HCT116 (cell line): Measurements from ENCODE around the gene CARD14. TPM values are rescaled to one million over a fixed set of nuclear protein-coding genes. Genes with fewer than 3 reads are reported as not detected.

ENCODE experiments used
- ATAC-seq: fragments of 200-7000 bp; cut with Tn5 transposase; 2 replicates; pipeline ENCODE4 v1.9.1; 2020; ENCODE audit warnings: mild to moderate bottlenecking, moderate library complexity
- BruUV-seq: library from RNA; stranded (reverse); fragments of 400-500 nt; replicated peaks from 2 replicates; lab custom pipeline; 2021; lab: Mats Ljungman, UMichigan
- CTCF ChIA-PET: fragments of 300-600 bp; sonication (Branson Sonifier 250); formaldehyde crosslinking; loops from one replicate; lab custom pipeline; 2021; ENCODE audit warnings: antibody characterized with exemption; lab: Charles Lee
- POLR2A ChIA-PET: fragments of 300-600, 350-600 bp; sonication (Branson Sonifier 250); formaldehyde crosslinking; loops from one replicate; lab custom pipeline; 2021; ENCODE audit warnings: antibody characterized with exemption; lab: Charles Lee
- RAD21 ChIA-PET, 2 experiments: fragments of 300-600 bp; sonication (Branson Sonifier 250); formaldehyde crosslinking; loops; one replicate each; lab custom pipeline; 2023; ENCODE audit warnings: low total read pairs in 2 of 2; ENCODE audit not compliant: uncharacterized antibody in 2 of 2, unreplicated experiment in 2 of 2, low non-redundant PET in 1 of 2; lab: Charles Lee
- DNase-seq: peaks from one replicate; pipeline ENCODE4 v3.0.0-alpha.2; 2010; ENCODE audit warnings: low read depth, low spot score
- H2AFZ ChIP-seq: fragments of 200-600 bp; shearing (Covaris generic), sonication (generic); 2 replicates; pipeline ENCODE4 v1.6.1; 2017; ENCODE audit warnings: low read depth, mixed run types, mixed read lengths, antibody characterized with exemption, low read length; ENCODE audit not compliant: poor library complexity, severe bottlenecking
- H3K27ac ChIP-seq: 2 replicates; pipeline ENCODE4 v1.5.1; 2012; ENCODE audit warnings: low read depth, low read length
- H3K27me3 ChIP-seq: fragments of 200-600 bp; sonication (generic); 2 replicates; pipeline ENCODE4 v1.6.1; 2016; ENCODE audit warnings: mixed run types, low read length, mixed read lengths; ENCODE audit not compliant: insufficient read depth
- H3K36me3 ChIP-seq, 2 experiments: fragments of 200-500 bp in 1 of 2; fragments of 200-600 bp in 1 of 2; sonication (Bioruptor generic) in 1 of 2; sonication (generic) in 1 of 2; 2 replicates each; pipeline versions ENCODE4 v1.5.1 to v1.6.1; 2014 to 2016; ENCODE audit warnings: low read length in 2 of 2, inconsistent platforms in 1 of 2, mixed read lengths in 1 of 2, mixed run types in 1 of 2; ENCODE audit not compliant: insufficient read depth in 2 of 2, control insufficient read depth in 1 of 2
- H3K4me1 ChIP-seq, 2 experiments: fragments of 200-600 bp in 1 of 2; sonication (generic) in 1 of 2; 2 replicates each; pipeline versions ENCODE4 v1.5.1 to v1.6.1; 2012 to 2017; ENCODE audit warnings: low read length in 2 of 2, inconsistent platforms in 1 of 2, mild to moderate bottlenecking in 1 of 2, mixed read lengths in 1 of 2, mixed run types in 1 of 2, moderate library complexity in 1 of 2; ENCODE audit not compliant: insufficient read depth in 2 of 2, control insufficient read depth in 1 of 2
- H3K4me2 ChIP-seq: fragments of 200-600 bp; sonication (generic); 2 replicates; pipeline ENCODE4 v1.6.1; 2017; ENCODE audit warnings: mixed run types, low read length, mixed read lengths
- H3K4me3 ChIP-seq, 2 experiments: fragments of 200-600 bp in 1 of 2; sonication (generic) in 1 of 2; replicated peaks in 1 of 2; 2 replicates each; pipeline ENCODE4 v1.5.1; 2011 to 2016; ENCODE audit warnings: low read length in 2 of 2, control low read depth in 1 of 2, low read depth in 1 of 2, mild to moderate bottlenecking in 1 of 2, mixed read lengths in 1 of 2, mixed run types in 1 of 2
- H3K79me2 ChIP-seq: fragments of 200-600 bp; sonication (generic); 2 replicates; pipeline ENCODE4 v1.6.1; 2017; ENCODE audit warnings: mild to moderate bottlenecking, mixed run types, low read length, moderate library complexity, mixed read lengths; ENCODE audit not compliant: insufficient read depth
- H3K9ac ChIP-seq: fragments of 200-600 bp; sonication (generic); 2 replicates; pipeline ENCODE4 v1.6.1; 2016; ENCODE audit warnings: low read length, mixed read lengths
- H3K9me2 ChIP-seq: fragments of 200-600 bp; sonication (generic), shearing (Covaris generic); 2 replicates; pipeline ENCODE4 v1.6.1; 2017; ENCODE audit warnings: mixed run types, mild to moderate bottlenecking, moderate library complexity; ENCODE audit not compliant: insufficient read depth
- H3K9me3 ChIP-seq, 2 experiments: fragments of 200-500 bp in 1 of 2; fragments of 200-600 bp in 1 of 2; sonication (Bioruptor generic) in 1 of 2; sonication (generic) in 1 of 2; 2 replicates each; pipeline ENCODE4 v1.6.1; 2014 to 2017; ENCODE audit warnings: low read length in 2 of 2, mixed read lengths in 2 of 2, inconsistent platforms in 1 of 2, low read depth in 1 of 2, mild to moderate bottlenecking in 1 of 2, mixed run types in 1 of 2, moderate library complexity in 1 of 2; ENCODE audit not compliant: control insufficient read depth in 1 of 2, insufficient read depth in 1 of 2
- H4K20me1 ChIP-seq: fragments of 200-600 bp; sonication (generic), shearing (Covaris generic); 2 replicates; pipeline ENCODE4 v1.6.1; 2017; ENCODE audit warnings: mixed run types, mild to moderate bottlenecking, moderate library complexity; ENCODE audit not compliant: insufficient read depth
- CBX3 ChIP-seq: IDR thresholded peaks from 2 replicates; pipeline ENCODE4 v1.6.1; 2012; ENCODE audit warnings: low read depth
- CEBPB ChIP-seq: IDR thresholded peaks from 2 replicates; pipeline ENCODE4 v1.6.1; 2012; ENCODE audit warnings: low read depth
- EZH2 ChIP-seq: fragments of 200-600 bp; sonication (generic); IDR thresholded peaks from 2 replicates; pipeline ENCODE4 v1.6.1; 2017; ENCODE audit warnings: antibody characterized with exemption, mixed run types
- EZH2phosphoT487 ChIP-seq: fragments of 200-600 bp; IDR thresholded peaks from 2 replicates; pipeline ENCODE4 v1.6.1; 2018; ENCODE audit warnings: antibody characterized with exemption, borderline replicate concordance
- JUND ChIP-seq: IDR thresholded peaks from 2 replicates; pipeline ENCODE4 v1.6.1; 2012
- POLR2A ChIP-seq: IDR thresholded peaks from 2 replicates; pipeline ENCODE4 v1.7.0; 2011; ENCODE audit warnings: borderline replicate concordance; ENCODE audit not compliant: insufficient read depth, insufficient read length; ENCODE audit errors: extremely low read depth
- SP1 ChIP-seq: IDR thresholded peaks from 2 replicates; pipeline ENCODE4 v1.6.1; 2012; ENCODE audit warnings: low read depth
- TCF7L2 ChIP-seq: IDR thresholded peaks from 2 replicates; pipeline ENCODE4 v1.7.0; 2011; ENCODE audit warnings: borderline replicate concordance, inconsistent platforms; ENCODE audit not compliant: insufficient read depth, insufficient read length; ENCODE audit errors: extremely low read depth
- ZNF274 ChIP-seq: fragments of 200-500 bp; sonication (Bioruptor generic); IDR thresholded peaks from 2 replicates; pipeline ENCODE4 v1.6.1; 2014; ENCODE audit warnings: mild to moderate bottlenecking, low read depth, low read length, inconsistent platforms
- intact Hi-C: fragments of 100-400 bp; cut with micrococcal nuclease; formaldehyde crosslinking; loops from 2 replicates; pipeline ENCODE4 v1.10.0; 2022
- total RNA-seq: library from RNA; stranded (reverse); gene quantifications from one replicate; pipeline ENCODE4 v1.2.1, GENCODE V29; 2021; ENCODE audit not compliant: unreplicated experiment
- TF ChIP-seq, protein P1 (sequence below): IDR thresholded peaks from 2 replicates; pipeline ENCODE4 v1.6.1; 2012; ENCODE audit warnings: low read depth
- TF ChIP-seq, protein P2 (sequence below): IDR thresholded peaks from 2 replicates; pipeline ENCODE4 v1.6.1; 2011; ENCODE audit warnings: mild to moderate bottlenecking, low read length, moderate library complexity; ENCODE audit not compliant: insufficient replicate concordance; ENCODE audit errors: extremely low read depth
- TF ChIP-seq, protein P3 (sequence below): IDR thresholded peaks from 2 replicates; pipeline ENCODE4 v1.6.1; 2012
- TF ChIP-seq, protein P4 (sequence below): IDR thresholded peaks from 2 replicates; pipeline ENCODE4 v1.6.1; 2012

CARD14 gene
- total RNA-seq, 1 experiment from 2014 or later, result 0.25 TPM

DNA sequence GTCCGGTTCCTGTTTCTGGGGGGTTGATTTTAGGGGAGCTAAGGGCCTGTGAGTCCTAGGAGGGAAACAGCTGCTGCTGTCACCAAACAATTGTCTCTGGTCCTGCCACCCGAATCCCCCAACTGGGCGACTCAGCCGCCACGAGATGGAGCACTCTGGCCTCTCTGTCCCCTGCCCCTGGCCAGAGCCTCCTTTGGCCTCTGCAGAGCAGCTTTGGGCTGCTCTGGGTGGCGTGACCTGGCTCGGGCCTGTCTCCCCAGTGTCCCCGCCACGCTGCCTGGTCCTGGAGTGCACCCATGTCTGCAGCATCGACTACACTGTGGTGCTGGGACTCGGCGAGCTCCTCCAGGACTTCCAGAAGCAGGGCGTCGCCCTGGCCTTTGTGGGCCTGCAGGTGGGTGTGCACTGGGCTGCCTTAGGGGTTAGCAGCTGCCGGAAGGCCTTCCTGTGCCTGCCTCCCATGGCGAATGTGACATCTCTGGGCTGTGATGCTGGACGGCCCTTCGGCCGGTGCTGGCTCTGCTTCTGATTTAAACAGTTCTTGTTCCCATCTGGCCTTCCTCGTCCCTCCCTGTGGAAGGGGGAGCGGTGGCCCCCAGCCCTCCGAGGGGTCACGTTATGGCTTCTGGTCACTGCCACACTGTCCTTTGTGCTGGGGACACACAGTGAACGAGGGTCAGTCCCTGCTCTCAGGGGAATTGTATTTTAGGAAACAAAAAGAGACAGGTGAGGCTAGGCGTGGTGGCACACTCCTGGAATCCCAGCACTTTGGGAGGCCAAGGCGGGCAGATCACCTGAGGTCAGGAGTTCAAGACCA, 79.3 kb downstream of the CARD14 start (continued):
- TF ChIP-seq, protein P1, sequence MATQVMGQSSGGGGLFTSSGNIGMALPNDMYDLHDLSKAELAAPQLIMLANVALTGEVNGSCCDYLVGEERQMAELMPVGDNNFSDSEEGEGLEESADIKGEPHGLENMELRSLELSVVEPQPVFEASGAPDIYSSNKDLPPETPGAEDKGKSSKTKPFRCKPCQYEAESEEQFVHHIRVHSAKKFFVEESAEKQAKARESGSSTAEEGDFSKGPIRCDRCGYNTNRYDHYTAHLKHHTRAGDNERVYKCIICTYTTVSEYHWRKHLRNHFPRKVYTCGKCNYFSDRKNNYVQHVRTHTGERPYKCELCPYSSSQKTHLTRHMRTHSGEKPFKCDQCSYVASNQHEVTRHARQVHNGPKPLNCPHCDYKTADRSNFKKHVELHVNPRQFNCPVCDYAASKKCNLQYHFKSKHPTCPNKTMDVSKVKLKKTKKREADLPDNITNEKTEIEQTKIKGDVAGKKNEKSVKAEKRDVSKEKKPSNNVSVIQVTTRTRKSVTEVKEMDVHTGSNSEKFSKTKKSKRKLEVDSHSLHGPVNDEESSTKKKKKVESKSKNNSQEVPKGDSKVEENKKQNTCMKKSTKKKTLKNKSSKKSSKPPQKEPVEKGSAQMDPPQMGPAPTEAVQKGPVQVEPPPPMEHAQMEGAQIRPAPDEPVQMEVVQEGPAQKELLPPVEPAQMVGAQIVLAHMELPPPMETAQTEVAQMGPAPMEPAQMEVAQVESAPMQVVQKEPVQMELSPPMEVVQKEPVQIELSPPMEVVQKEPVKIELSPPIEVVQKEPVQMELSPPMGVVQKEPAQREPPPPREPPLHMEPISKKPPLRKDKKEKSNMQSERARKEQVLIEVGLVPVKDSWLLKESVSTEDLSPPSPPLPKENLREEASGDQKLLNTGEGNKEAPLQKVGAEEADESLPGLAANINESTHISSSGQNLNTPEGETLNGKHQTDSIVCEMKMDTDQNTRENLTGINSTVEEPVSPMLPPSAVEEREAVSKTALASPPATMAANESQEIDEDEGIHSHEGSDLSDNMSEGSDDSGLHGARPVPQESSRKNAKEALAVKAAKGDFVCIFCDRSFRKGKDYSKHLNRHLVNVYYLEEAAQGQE, result no peak
- no peak for TF ChIP-seq EZH2phosphoT487
- no peak for TF ChIP-seq EZH2
- no peak for TF ChIP-seq SP1
- TF ChIP-seq ZNF274, result no peak
- no peak for TF ChIP-seq POLR2A

DNA sequence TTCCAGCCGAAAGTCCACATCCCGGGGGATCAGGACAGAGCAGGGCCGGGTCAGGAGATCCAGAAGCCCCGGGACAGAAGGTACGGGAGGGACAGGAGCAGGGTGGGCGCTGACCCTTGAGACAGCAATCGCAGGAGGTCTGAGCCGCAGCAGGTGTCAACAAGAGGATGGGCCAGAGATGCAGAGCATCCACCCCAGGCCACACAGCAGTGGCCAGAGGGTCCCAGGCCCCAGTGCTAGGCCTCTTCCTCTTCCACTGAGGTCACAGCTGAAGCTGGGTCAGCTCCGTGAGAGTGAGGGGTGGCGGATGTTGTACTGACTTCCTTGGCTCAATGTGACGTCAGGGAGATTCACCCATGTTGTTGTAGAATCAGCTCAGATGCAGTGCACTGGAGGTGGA, 82.1 kb downstream of the CARD14 start:
- Histone ChIP-seq H3K27me3 (no peaks in the 10 kb centered on the region), H4K20me1 (no peaks in the 10 kb centered on the region), H3K4me1 (peaks cover 27 to 43% of the 10 kb centered on the region in 2 experiments), H3K36me3 (no peaks in the 10 kb centered on the region), H3K9me3 (no peaks in the 10 kb centered on the region), H3K4me3 (no peak overlapping the region), H3K9me2 (no peaks in the 10 kb centered on the region), H3K4me2 (no peak overlapping the region), H3K9ac (no peak overlapping the region), H2AFZ (no peak overlapping the region), H3K79me2 (no peaks in the 10 kb centered on the region), H3K27ac (no peak overlapping the region; the same call in 1 of the 2 replicates)
- RAD21 ChIA-PET, result interaction anchor here in 1 of 2 experiments (0.6 kb wide), 1 partner anchor 249 kb away, joined by 4 read pairs; no protein-coding TSS in a partner anchor
- BruUV-seq, result no TSS peak
- CTCF ChIA-PET, result interaction anchor here (1.0 kb wide), 1 partner anchor 150 kb away, joined by 3 read pairs; the partner anchor contains the start of gene GAA
- no peak for DNase-seq
- POLR2A ChIA-PET, result no interaction called here
- intact Hi-C loops, result loop anchor here (2.0 kb wide), 1 partner anchor 243 kb away; no protein-coding TSS in a partner anchor
- no peak for ATAC-seq
- TF ChIP-seq CBX3 (no peak), CEBPB (no peak), EZH2phosphoT487 (no peak), POLR2A (no peak), ZNF274 (no peak), TCF7L2 (no peak), JUND (no peak)
- TF ChIP-seq, protein P2, sequence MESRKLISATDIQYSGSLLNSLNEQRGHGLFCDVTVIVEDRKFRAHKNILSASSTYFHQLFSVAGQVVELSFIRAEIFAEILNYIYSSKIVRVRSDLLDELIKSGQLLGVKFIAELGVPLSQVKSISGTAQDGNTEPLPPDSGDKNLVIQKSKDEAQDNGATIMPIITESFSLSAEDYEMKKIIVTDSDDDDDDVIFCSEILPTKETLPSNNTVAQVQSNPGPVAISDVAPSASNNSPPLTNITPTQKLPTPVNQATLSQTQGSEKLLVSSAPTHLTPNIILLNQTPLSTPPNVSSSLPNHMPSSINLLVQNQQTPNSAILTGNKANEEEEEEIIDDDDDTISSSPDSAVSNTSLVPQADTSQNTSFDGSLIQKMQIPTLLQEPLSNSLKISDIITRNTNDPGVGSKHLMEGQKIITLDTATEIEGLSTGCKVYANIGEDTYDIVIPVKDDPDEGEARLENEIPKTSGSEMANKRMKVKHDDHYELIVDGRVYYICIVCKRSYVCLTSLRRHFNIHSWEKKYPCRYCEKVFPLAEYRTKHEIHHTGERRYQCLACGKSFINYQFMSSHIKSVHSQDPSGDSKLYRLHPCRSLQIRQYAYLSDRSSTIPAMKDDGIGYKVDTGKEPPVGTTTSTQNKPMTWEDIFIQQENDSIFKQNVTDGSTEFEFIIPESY, result no peak
- TF ChIP-seq, protein P1, result no peak
- TF ChIP-seq, protein P3, sequence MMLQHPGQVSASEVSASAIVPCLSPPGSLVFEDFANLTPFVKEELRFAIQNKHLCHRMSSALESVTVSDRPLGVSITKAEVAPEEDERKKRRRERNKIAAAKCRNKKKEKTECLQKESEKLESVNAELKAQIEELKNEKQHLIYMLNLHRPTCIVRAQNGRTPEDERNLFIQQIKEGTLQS, result no peak
- TF ChIP-seq, protein P4, sequence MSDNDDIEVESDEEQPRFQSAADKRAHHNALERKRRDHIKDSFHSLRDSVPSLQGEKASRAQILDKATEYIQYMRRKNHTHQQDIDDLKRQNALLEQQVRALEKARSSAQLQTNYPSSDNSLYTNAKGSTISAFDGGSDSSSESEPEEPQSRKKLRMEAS, result no peak
